ENCODE measurements around the gene FAM149A.

DNA sequence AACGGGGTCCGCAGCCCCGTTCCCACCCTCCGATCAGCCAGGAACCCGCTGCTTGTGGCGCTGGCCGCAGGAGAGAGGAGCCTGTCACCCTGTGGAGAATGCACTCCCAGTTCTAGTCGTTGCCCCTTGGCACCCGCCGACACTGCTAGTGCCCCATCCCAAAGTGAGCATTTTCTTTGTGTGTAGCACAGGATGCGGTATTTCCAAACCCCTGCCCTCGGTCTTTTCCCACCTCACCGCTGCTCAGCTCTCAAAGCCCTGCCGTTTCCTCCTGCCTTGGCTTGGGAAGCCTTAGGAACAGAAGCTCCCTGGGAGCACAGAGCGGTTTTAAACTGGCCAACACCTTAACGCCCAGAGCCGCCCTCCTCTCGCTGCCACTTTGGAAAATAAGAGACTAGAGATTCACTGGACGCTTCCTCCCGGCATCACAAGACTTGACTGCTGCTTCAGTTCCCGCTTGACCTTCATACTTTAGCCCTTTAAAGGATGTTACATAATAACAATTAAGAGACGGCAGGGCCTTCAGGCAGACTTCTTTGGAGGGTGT, 87.6 kb downstream of the FAM149A start:
- TF ChIP-seq, protein P1, sequence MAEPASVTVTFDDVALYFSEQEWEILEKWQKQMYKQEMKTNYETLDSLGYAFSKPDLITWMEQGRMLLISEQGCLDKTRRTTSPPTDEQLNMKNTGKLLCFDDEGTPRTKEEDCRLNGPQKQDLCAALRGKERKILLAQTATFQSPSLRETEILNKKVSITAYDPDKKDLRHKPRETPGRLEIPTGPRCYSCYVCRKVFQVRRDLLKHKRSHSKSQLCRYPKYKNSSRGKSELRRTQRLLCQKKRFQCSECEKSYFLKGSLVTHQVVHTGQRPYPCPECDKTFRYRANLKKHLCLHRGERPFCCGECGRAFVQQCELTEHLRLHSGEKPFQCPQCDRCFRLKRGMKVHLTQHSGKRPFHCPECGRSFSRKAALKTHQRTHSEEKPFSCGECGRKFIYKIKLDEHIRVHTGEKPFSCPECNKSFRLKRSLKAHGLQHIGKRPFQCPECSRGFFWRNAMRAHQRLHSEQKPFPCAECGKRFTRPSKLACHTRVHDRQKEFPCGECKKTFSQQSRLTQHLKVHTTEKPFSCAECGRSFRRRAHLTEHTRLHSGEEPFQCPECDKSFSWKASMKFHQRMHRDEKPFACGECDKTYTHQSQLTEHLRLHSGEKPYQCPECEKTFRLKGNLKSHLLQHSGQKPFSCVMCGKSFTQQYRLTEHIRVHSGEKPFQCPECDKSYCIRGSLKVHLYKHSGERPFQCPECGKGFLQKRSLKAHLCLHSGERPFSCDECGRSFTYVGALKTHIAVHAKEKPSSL (CRISPR knock-in tag; conservative IDR thresholded peaks at IDR 0.05): no peak
- TF ChIP-seq, protein P2, sequence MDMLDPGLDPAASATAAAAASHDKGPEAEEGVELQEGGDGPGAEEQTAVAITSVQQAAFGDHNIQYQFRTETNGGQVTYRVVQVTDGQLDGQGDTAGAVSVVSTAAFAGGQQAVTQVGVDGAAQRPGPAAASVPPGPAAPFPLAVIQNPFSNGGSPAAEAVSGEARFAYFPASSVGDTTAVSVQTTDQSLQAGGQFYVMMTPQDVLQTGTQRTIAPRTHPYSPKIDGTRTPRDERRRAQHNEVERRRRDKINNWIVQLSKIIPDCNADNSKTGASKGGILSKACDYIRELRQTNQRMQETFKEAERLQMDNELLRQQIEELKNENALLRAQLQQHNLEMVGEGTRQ (CRISPR knock-in tag; IDR thresholded peaks at IDR 0.05): no peak
- TF ChIP-seq, protein P3, sequence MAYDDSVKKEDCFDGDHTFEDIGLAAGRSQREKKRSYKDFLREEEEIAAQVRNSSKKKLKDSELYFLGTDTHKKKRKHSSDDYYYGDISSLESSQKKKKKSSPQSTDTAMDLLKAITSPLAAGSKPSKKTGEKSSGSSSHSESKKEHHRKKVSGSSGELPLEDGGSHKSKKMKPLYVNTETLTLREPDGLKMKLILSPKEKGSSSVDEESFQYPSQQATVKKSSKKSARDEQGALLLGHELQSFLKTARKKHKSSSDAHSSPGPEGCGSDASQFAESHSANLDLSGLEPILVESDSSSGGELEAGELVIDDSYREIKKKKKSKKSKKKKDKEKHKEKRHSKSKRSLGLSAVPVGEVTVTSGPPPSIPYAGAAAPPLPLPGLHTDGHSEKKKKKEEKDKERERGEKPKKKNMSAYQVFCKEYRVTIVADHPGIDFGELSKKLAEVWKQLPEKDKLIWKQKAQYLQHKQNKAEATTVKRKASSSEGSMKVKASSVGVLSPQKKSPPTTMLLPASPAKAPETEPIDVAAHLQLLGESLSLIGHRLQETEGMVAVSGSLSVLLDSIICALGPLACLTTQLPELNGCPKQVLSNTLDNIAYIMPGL (CRISPR knock-in tag; IDR thresholded peaks at IDR 0.05): no peak
- TF ChIP-seq MYBL2 (CRISPR knock-in tag; IDR thresholded peaks at IDR 0.05) (no peak), ETV6 (CRISPR knock-in tag; IDR thresholded peaks at IDR 0.05) (0 out of 2 replicates have a peak, but pooled peaks have one; percentile 27), NR2C2 (CRISPR knock-in tag; IDR thresholded peaks at IDR 0.05) (no peak), CREB1 (CRISPR knock-in tag; IDR thresholded peaks at IDR 0.05) (no peak), CREM (CRISPR knock-in tag; IDR thresholded peaks at IDR 0.05) (no peak)
- TF ChIP-seq, protein P4, sequence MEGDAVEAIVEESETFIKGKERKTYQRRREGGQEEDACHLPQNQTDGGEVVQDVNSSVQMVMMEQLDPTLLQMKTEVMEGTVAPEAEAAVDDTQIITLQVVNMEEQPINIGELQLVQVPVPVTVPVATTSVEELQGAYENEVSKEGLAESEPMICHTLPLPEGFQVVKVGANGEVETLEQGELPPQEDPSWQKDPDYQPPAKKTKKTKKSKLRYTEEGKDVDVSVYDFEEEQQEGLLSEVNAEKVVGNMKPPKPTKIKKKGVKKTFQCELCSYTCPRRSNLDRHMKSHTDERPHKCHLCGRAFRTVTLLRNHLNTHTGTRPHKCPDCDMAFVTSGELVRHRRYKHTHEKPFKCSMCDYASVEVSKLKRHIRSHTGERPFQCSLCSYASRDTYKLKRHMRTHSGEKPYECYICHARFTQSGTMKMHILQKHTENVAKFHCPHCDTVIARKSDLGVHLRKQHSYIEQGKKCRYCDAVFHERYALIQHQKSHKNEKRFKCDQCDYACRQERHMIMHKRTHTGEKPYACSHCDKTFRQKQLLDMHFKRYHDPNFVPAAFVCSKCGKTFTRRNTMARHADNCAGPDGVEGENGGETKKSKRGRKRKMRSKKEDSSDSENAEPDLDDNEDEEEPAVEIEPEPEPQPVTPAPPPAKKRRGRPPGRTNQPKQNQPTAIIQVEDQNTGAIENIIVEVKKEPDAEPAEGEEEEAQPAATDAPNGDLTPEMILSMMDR (IDR thresholded peaks at IDR 0.05): no peak
- TF ChIP-seq, protein P5, sequence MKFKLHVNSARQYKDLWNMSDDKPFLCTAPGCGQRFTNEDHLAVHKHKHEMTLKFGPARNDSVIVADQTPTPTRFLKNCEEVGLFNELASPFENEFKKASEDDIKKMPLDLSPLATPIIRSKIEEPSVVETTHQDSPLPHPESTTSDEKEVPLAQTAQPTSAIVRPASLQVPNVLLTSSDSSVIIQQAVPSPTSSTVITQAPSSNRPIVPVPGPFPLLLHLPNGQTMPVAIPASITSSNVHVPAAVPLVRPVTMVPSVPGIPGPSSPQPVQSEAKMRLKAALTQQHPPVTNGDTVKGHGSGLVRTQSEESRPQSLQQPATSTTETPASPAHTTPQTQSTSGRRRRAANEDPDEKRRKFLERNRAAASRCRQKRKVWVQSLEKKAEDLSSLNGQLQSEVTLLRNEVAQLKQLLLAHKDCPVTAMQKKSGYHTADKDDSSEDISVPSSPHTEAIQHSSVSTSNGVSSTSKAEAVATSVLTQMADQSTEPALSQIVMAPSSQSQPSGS (CRISPR knock-in tag; IDR thresholded peaks at IDR 0.05; ENCODE audit: borderline replicate concordance, low read depth): no peak

All from WTC11 (cell line).